NB4 (cell line): ENCODE data around the gene FNTB.

ENCODE experiments used
- CTCF ChIP-seq: IDR thresholded peaks from one replicate; pipeline ENCODE4 v1.5.1; 2012; ENCODE audit warnings: low read depth, low read length
- MAX ChIP-seq: IDR thresholded peaks from 2 replicates; pipeline ENCODE4 v1.6.1; 2011; ENCODE audit warnings: low read depth, low read length
- MYC ChIP-seq: IDR thresholded peaks from 2 replicates; pipeline ENCODE4 v1.6.1; 2011; ENCODE audit warnings: low read depth, low read length
- POLR2A ChIP-seq: IDR thresholded peaks from 2 replicates; pipeline ENCODE4 v1.6.1; 2011; ENCODE audit warnings: mild to moderate bottlenecking; ENCODE audit not compliant: insufficient read length; ENCODE audit errors: extremely low read depth

- peak; percentile 16 for TF ChIP-seq CTCF
- TF ChIP-seq MAX, result peak; percentile 77
- TF ChIP-seq MYC, result peak; percentile 74
- TF ChIP-seq POLR2A, result no peak
Measured at GRCh38 chr14:65103150-65103760, 116.6 kb downstream of the FNTB start.
